Mononuclear cell (primary cell): ENCODE results near the gene TTC39B. TPM values are rescaled to one million over a fixed set of nuclear protein-coding genes. Genes with fewer than 3 reads are reported as not detected.
"Not testable (repeated sequence)": the region's sequence is repeated elsewhere in the genome, so short reads cannot be mapped to it uniquely, and the experiment has no call there.

Experiments
- H3K27me3 ChIP-seq: 2 replicates; pipeline ENCODE4 v1.6.0; 2011; ENCODE audit warnings: low read length, control low read depth; ENCODE audit not compliant: insufficient read depth
- H3K4me1 ChIP-seq: 2 replicates; pipeline ENCODE4 v1.5.1; 2011; ENCODE audit warnings: mild to moderate bottlenecking, low read length, control low read depth; ENCODE audit not compliant: insufficient read depth
- H3K4me3 ChIP-seq: 2 replicates; pipeline ENCODE4 v1.5.1; 2011; ENCODE audit warnings: mild to moderate bottlenecking, low read length, moderate library complexity
- H3K9me3 ChIP-seq: 2 replicates; pipeline ENCODE4 v1.5.1; 2011; ENCODE audit warnings: low read depth, mild to moderate bottlenecking, control low read depth, low read length
- total RNA-seq: library from RNA; depleted of rRNA; stranded (reverse); fragments of >200 nt; gene quantifications from one replicate; pipeline ENCODE4 v1.2.3, GENCODE V29; 2012

TTC39B gene
- total RNA-seq = 21.0 TPM

GRCh38 chr9:15306757-15307522 is at the start of gene TTC39B:
TSS of gene TTC39B (minus strand) at chr9:15307216. CDS start at chr9:15307125, 91 bp downstream.
- Histone ChIP-seq H3K4me1 (peaks cover 31% of the 10 kb centered on the region), H3K4me3 (peak within 1 kb of the TSS; percentile 87), H3K27me3 (no peaks in the 10 kb centered on the region), H3K9me3 (no peaks in the 10 kb centered on the region)

GRCh38 chr9:15355669-15356068 is 48.7 kb upstream of the TTC39B start:
- no peak overlapping the region for H3K4me3 ChIP-seq
- H3K27me3 ChIP-seq = no peaks in the 10 kb centered on the region
- H3K9me3 ChIP-seq = no peaks in the 10 kb centered on the region
- H3K4me1 ChIP-seq = peaks cover 4% of the 10 kb centered on the region

GRCh38 chr9:15354713-15355112 is 47.7 kb upstream of the TTC39B start:
- Histone ChIP-seq H3K27me3 (no peaks in the 10 kb centered on the region), H3K9me3 (no peaks in the 10 kb centered on the region), H3K4me1 (peaks cover 4% of the 10 kb centered on the region), H3K4me3 (no peak overlapping the region)

- H3K9me3 ChIP-seq = no peaks in the 10 kb centered on the region
- no peak overlapping the region for H3K4me3 ChIP-seq
- no peaks in the 10 kb centered on the region for H3K27me3 ChIP-seq
- H3K4me1 ChIP-seq = peaks cover 4% of the 10 kb centered on the region
Measured at GRCh38 chr9:15353892-15354291, 46.9 kb upstream of the TTC39B start.

- H3K4me1 ChIP-seq = peaks cover 4% of the 10 kb centered on the region
- H3K27me3 ChIP-seq = no peaks in the 10 kb centered on the region
- H3K9me3 ChIP-seq = no peaks in the 10 kb centered on the region
- H3K4me3 ChIP-seq = no peak overlapping the region
Measured at GRCh38 chr9:15352306-15352705, 45.3 kb upstream of the TTC39B start.

GRCh38 chr9:15349892-15350761 is 43.1 kb upstream of the TTC39B start:
- H3K4me3 ChIP-seq = no peak overlapping the region
- no peaks in the 10 kb centered on the region for H3K27me3 ChIP-seq
- H3K9me3 ChIP-seq = no peaks in the 10 kb centered on the region
- peaks cover 4% of the 10 kb centered on the region for H3K4me1 ChIP-seq

- H3K27me3 ChIP-seq = no peaks in the 10 kb centered on the region
- no peaks in the 10 kb centered on the region for H3K9me3 ChIP-seq
- H3K4me3 ChIP-seq = no peak overlapping the region
- peaks cover 4% of the 10 kb centered on the region for H3K4me1 ChIP-seq
Measured at GRCh38 chr9:15346837-15347236, 39.8 kb upstream of the TTC39B start.

- Histone ChIP-seq H3K4me3 (no peak overlapping the region), H3K27me3 (no peaks in the 10 kb centered on the region), H3K4me1 (no peaks in the 10 kb centered on the region), H3K9me3 (no peaks in the 10 kb centered on the region)
Measured at GRCh38 chr9:15344191-15344590, 37.2 kb upstream of the TTC39B start.

- H3K27me3 ChIP-seq = no peaks in the 10 kb centered on the region
- no peaks in the 10 kb centered on the region for H3K4me1 ChIP-seq
- H3K9me3 ChIP-seq = no peaks in the 10 kb centered on the region
- H3K4me3 ChIP-seq = no peak overlapping the region
Measured at GRCh38 chr9:15333376-15333881, 26.4 kb upstream of the TTC39B start.

- Histone ChIP-seq H3K4me3 (no peak overlapping the region), H3K9me3 (no peaks in the 10 kb centered on the region), H3K27me3 (no peaks in the 10 kb centered on the region), H3K4me1 (no peaks in the 10 kb centered on the region)
Measured at GRCh38 chr9:15332939-15333338, 25.9 kb upstream of the TTC39B start.

- Histone ChIP-seq H3K9me3 (no peaks in the 10 kb centered on the region), H3K4me3 (no peak overlapping the region)
Measured at GRCh38 chr9:15329539-15330109, 22.6 kb upstream of the TTC39B start.

GRCh38 chr9:15328946-15329345 is 21.9 kb upstream of the TTC39B start:
- H3K27me3 ChIP-seq = no peaks in the 10 kb centered on the region
- H3K4me1 ChIP-seq = no peaks in the 10 kb centered on the region
- H3K9me3 ChIP-seq = no peaks in the 10 kb centered on the region
- H3K4me3 ChIP-seq = no peak overlapping the region

More at GRCh38 chr9:15329539-15330109, 22.6 kb upstream of the TTC39B start:
- H3K4me1 ChIP-seq = no peaks in the 10 kb centered on the region
- no peaks in the 10 kb centered on the region for H3K27me3 ChIP-seq

- H3K4me3 ChIP-seq, H3K27me3 ChIP-seq, H3K9me3 ChIP-seq, H3K4me1 ChIP-seq: not testable (repeated sequence)
Measured at GRCh38 chr9:15322695-15323094, 15.7 kb upstream of the TTC39B start.

- H3K9me3 ChIP-seq, H3K4me3 ChIP-seq, H3K4me1 ChIP-seq, H3K27me3 ChIP-seq: not testable (repeated sequence)
Measured at GRCh38 chr9:15319661-15320060, 12.6 kb upstream of the TTC39B start.

- Histone ChIP-seq H3K4me1 (no peaks in the 10 kb centered on the region), H3K9me3 (no peaks in the 10 kb centered on the region), H3K27me3 (no peaks in the 10 kb centered on the region), H3K4me3 (no peak overlapping the region)
Measured at GRCh38 chr9:15317836-15318235, 10.8 kb upstream of the TTC39B start.
